Astrocyte (in vitro differentiated cells and primary cell): Measurements from ENCODE around the gene CLEC14A. TPM values are rescaled to one million over a fixed set of nuclear protein-coding genes. Genes with fewer than 3 reads are reported as not detected.
A peak's percentile ranks its signal among the peaks of the same experiment; 100 is the strongest.

Experiments used
- DNase-seq: peaks from one replicate; pipeline ENCODE4 v3.0.0-alpha.2; 2010; ENCODE audit warnings: low read depth
- FAIRE-seq: peaks from 2 replicates; lab custom pipeline; 2011; peaks lifted over from hg19 to GRCh38; lab: Jason Lieb, UNC
- H2AFZ ChIP-seq: 2 replicates; pipeline ENCODE4 v1.6.0; 2012; ENCODE audit warnings: low read depth, low read length, inconsistent platforms
- H3K27ac ChIP-seq: 2 replicates; pipeline ENCODE4 v1.5.1; 2011; ENCODE audit warnings: low read depth, low read length, inconsistent platforms
- H3K27me3 ChIP-seq: 2 replicates; pipeline ENCODE4 v1.6.0; 2011; ENCODE audit warnings: low read length, inconsistent platforms; ENCODE audit not compliant: insufficient read depth
- H3K36me3 ChIP-seq: 2 replicates; pipeline ENCODE4 v1.5.1; 2011; ENCODE audit warnings: low read length, inconsistent platforms; ENCODE audit not compliant: insufficient read depth
- H3K4me1 ChIP-seq: 2 replicates; pipeline ENCODE4 v1.5.1; 2011; ENCODE audit warnings: low read length, inconsistent platforms; ENCODE audit not compliant: insufficient read depth
- H3K4me2 ChIP-seq: 2 replicates; pipeline ENCODE4 v1.6.0; 2012; ENCODE audit warnings: low read length, inconsistent platforms
- H3K4me3 ChIP-seq: 2 replicates; pipeline ENCODE4 v1.5.1; 2011; ENCODE audit warnings: low read depth, mild to moderate bottlenecking, low read length, inconsistent platforms; ENCODE audit not compliant: insufficient read depth
- H3K79me2 ChIP-seq: 2 replicates; pipeline ENCODE4 v1.6.0; 2012; ENCODE audit warnings: mild to moderate bottlenecking, low read length, inconsistent platforms; ENCODE audit not compliant: insufficient read depth
- H3K9ac ChIP-seq: 2 replicates; pipeline ENCODE4 v1.6.0; 2012; ENCODE audit warnings: mild to moderate bottlenecking, low read length, inconsistent platforms
- H3K9me3 ChIP-seq: 2 replicates; pipeline ENCODE4 v1.5.1; 2012; ENCODE audit warnings: low read depth, mild to moderate bottlenecking, low read length, inconsistent platforms; ENCODE audit not compliant: insufficient read depth
- H4K20me1 ChIP-seq: 2 replicates; pipeline ENCODE4 v1.6.0; 2012; ENCODE audit warnings: low read length, inconsistent platforms; ENCODE audit not compliant: insufficient read depth
- H3K27ac Mint-ChIP-seq: one replicate; pipeline ENCODE4 v1.8.0; 2021; ENCODE audit warnings: mild to moderate bottlenecking, mixed read lengths; ENCODE audit not compliant: unreplicated experiment
- H3K27me3 Mint-ChIP-seq: one replicate; pipeline ENCODE4 v1.8.0; 2021; ENCODE audit warnings: low read depth, mixed read lengths; ENCODE audit not compliant: unreplicated experiment
- H3K36me3 Mint-ChIP-seq: one replicate; pipeline ENCODE4 v1.8.0; 2021; ENCODE audit warnings: low read depth, mixed read lengths; ENCODE audit not compliant: unreplicated experiment
- H3K4me1 Mint-ChIP-seq: one replicate; pipeline ENCODE4 v1.8.0; 2021; ENCODE audit warnings: low read depth, mixed read lengths; ENCODE audit not compliant: unreplicated experiment
- H3K4me3 Mint-ChIP-seq: one replicate; pipeline ENCODE4 v1.8.0; 2021; ENCODE audit warnings: mild to moderate bottlenecking, moderate library complexity, mixed read lengths; ENCODE audit not compliant: unreplicated experiment
- H3K9me3 Mint-ChIP-seq: one replicate; pipeline ENCODE4 v1.8.0; 2021; ENCODE audit warnings: mild to moderate bottlenecking, mixed read lengths; ENCODE audit not compliant: unreplicated experiment
- EZH2 ChIP-seq: IDR thresholded peaks from 2 replicates; pipeline ENCODE4 v1.6.1; 2012; ENCODE audit warnings: mild to moderate bottlenecking, low read length, inconsistent platforms; ENCODE audit not compliant: insufficient read depth
- total RNA-seq: library from RNA; stranded (reverse); gene quantifications from 2 replicates; pipeline ENCODE4 v1.2.1, GENCODE V29; 2021
- TF ChIP-seq, protein P1 (sequence below): IDR thresholded peaks from 2 replicates; pipeline ENCODE4 v1.5.1; 2011; ENCODE audit warnings: low read depth, mild to moderate bottlenecking, inconsistent platforms, low read length, moderate library complexity; ENCODE audit not compliant: insufficient read depth

The CLEC14A gene
- total RNA-seq, 1 donor from 2014 or later = not detected

GRCh38 chr14:38210587-38211216 is 45.2 kb downstream of the CLEC14A start:
- Histone ChIP-seq H3K9me3 (peaks cover 8% of the 10 kb centered on the region), H3K27me3 (peaks cover 47% of the 10 kb centered on the region), H3K79me2 (no peaks in the 10 kb centered on the region), H2AFZ (peak overlapping the region; percentile 64), H3K36me3 (no peaks in the 10 kb centered on the region), H3K4me2 (peak overlapping the region; percentile 89), H3K4me3 (peak overlapping the region; percentile 53), H3K27ac (no peak overlapping the region), H4K20me1 (no peaks in the 10 kb centered on the region), H3K9ac (no peak overlapping the region), H3K4me1 (peaks cover 15% of the 10 kb centered on the region)
- DNase-seq (peak; percentile 42), FAIRE-seq (no peak)
- Mint-ChIP-seq H3K36me3 (peaks cover 3% of the 10 kb centered on the region), H3K27me3 (peaks cover 68% of the 10 kb centered on the region), H3K4me1 (peaks cover 3% of the 10 kb centered on the region), H3K27ac (no peak overlapping the region), H3K4me3 (no peak overlapping the region), H3K9me3 (peaks cover 17% of the 10 kb centered on the region)
- TF ChIP-seq, protein P1, sequence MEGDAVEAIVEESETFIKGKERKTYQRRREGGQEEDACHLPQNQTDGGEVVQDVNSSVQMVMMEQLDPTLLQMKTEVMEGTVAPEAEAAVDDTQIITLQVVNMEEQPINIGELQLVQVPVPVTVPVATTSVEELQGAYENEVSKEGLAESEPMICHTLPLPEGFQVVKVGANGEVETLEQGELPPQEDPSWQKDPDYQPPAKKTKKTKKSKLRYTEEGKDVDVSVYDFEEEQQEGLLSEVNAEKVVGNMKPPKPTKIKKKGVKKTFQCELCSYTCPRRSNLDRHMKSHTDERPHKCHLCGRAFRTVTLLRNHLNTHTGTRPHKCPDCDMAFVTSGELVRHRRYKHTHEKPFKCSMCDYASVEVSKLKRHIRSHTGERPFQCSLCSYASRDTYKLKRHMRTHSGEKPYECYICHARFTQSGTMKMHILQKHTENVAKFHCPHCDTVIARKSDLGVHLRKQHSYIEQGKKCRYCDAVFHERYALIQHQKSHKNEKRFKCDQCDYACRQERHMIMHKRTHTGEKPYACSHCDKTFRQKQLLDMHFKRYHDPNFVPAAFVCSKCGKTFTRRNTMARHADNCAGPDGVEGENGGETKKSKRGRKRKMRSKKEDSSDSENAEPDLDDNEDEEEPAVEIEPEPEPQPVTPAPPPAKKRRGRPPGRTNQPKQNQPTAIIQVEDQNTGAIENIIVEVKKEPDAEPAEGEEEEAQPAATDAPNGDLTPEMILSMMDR = no peak
- no peak for TF ChIP-seq EZH2

DNA sequence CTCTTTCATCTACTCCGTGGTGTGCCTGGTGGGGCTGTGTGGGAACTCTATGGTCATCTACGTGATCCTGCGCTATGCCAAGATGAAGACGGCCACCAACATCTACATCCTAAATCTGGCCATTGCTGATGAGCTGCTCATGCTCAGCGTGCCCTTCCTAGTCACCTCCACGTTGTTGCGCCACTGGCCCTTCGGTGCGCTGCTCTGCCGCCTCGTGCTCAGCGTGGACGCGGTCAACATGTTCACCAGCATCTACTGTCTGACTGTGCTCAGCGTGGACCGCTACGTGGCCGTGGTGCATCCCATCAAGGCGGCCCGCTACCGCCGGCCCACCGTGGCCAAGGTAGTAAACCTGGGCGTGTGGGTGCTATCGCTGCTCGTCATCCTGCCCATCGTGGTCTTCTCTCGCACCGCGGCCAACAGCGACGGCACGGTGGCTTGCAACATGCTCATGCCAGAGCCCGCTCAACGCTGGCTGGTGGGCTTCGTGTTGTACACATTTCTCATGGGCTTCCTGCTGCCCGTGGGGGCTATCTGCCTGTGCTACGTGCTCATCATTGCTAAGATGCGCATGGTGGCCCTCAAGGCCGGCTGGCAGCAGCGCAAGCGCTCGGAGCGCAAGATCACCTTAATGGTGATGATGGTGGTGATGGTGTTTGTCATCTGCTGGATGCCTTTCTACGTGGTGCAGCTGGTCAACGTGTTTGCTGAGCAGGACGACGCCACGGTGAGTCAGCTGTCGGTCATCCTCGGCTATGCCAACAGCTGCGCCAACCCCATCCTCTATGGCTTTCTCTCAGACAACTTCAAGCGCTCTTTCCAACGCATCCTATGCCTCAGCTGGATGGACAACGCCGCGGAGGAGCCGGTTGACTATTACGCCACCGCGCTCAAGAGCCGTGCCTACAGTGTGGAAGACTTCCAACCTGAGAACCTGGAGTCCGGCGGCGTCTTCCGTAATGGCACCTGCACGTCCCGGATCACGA is 46.0 kb downstream of the CLEC14A start:
- H3K36me3 Mint-ChIP-seq = peaks cover 3% of the 10 kb centered on the region
- peaks cover 17% of the 10 kb centered on the region for H3K9me3 Mint-ChIP-seq
- peak overlapping the region; percentile 53 for H3K4me3 ChIP-seq
- peaks cover 64% of the 10 kb centered on the region for H3K27me3 Mint-ChIP-seq
- TF ChIP-seq EZH2 = peak; percentile 58
- TF ChIP-seq, protein P1 = no peak
- no peaks in the 10 kb centered on the region for H3K36me3 ChIP-seq
- H3K27me3 ChIP-seq = peaks cover 47% of the 10 kb centered on the region
- H3K4me1 Mint-ChIP-seq = peaks cover 3% of the 10 kb centered on the region
- H3K79me2 ChIP-seq = no peaks in the 10 kb centered on the region
- no peak overlapping the region for H3K27ac Mint-ChIP-seq
- peak overlapping the region; percentile 64 for H2AFZ ChIP-seq
- H3K4me3 Mint-ChIP-seq = peak overlapping the region; percentile 28
- H3K9ac ChIP-seq = no peak overlapping the region
- H3K27ac ChIP-seq = no peak overlapping the region
- peaks cover 8% of the 10 kb centered on the region for H3K9me3 ChIP-seq
- H4K20me1 ChIP-seq = no peaks in the 10 kb centered on the region
- peak overlapping the region; percentile 89 for H3K4me2 ChIP-seq
- DNase-seq (no peak), FAIRE-seq (no peak)
- H3K4me1 ChIP-seq = peaks cover 15% of the 10 kb centered on the region
